ENCODE data around the gene ADGRG6. TPM values are rescaled to one million over a fixed set of nuclear protein-coding genes. Genes with fewer than 3 reads are reported as not detected.
A peak's percentile ranks its signal among the peaks of the same experiment; 100 is the strongest.

The ADGRG6 gene
- polyA plus RNA-seq, 1 of the 3 experiments (the other 2 are of a cell fraction): 61.5 TPM

GRCh38 chr6:142420802-142421201 lies 119.0 kb downstream of the ADGRG6 start:
- H3K9me3 ChIP-seq: no peaks in the 10 kb centered on the region
- no peak overlapping the region for H3K4me2 ChIP-seq
- POLR2A ChIA-PET: no interaction called here
- peaks cover 33% of the 10 kb centered on the region for H3F3A ChIP-seq (replicated peaks; ENCODE audit: insufficient read depth)
- peaks cover 0 to 23% of the 10 kb centered on the region in 2 experiments; a peak in 2 of 4 replicates for H3K4me1 ChIP-seq (ENCODE audit: control insufficient read depth in 1 of 2, insufficient read depth in 2 of 2, low read depth in 1 of 2, low read length in 1 of 2)
- H3K9me2 ChIP-seq: no peaks in the 10 kb centered on the region
- TF ChIP-seq JUND (IDR thresholded peaks at IDR 0.05): no peak
- TF ChIP-seq EP300 (IDR thresholded peaks at IDR 0.05; ENCODE audit: borderline replicate concordance in 1 of 2, low read depth in 1 of 2, low read length in 1 of 2): no peak
- TF ChIP-seq TCF12 (IDR thresholded peaks at IDR 0.05): no peak
- no peak for TF ChIP-seq ELF1 (IDR thresholded peaks at IDR 0.05)
- TF ChIP-seq YY1 (IDR thresholded peaks at IDR 0.05; ENCODE audit: low read depth): no peak
- TF ChIP-seq SIN3A (IDR thresholded peaks at IDR 0.05; ENCODE audit: borderline replicate concordance, low read depth, low read length): no peak
- TF ChIP-seq GATA2 (CRISPR knock-in tag; IDR thresholded peaks at IDR 0.05): no peak
- TF ChIP-seq NFIC (IDR thresholded peaks at IDR 0.05; ENCODE audit: borderline replicate concordance): no peak
- no peak for TF ChIP-seq CHD2 (IDR thresholded peaks at IDR 0.05; ENCODE audit: low read length, partially characterized antibody)
- no peak for TF ChIP-seq PBX3 (IDR thresholded peaks at IDR 0.05)
- TF ChIP-seq ZBTB33 (IDR thresholded peaks at IDR 0.05; ENCODE audit: borderline replicate concordance, low read depth): no peak
- no peak for TF ChIP-seq USF2 (IDR thresholded peaks at IDR 0.05; ENCODE audit: borderline replicate concordance, low read depth, low read length)
- TF ChIP-seq, protein P1, sequence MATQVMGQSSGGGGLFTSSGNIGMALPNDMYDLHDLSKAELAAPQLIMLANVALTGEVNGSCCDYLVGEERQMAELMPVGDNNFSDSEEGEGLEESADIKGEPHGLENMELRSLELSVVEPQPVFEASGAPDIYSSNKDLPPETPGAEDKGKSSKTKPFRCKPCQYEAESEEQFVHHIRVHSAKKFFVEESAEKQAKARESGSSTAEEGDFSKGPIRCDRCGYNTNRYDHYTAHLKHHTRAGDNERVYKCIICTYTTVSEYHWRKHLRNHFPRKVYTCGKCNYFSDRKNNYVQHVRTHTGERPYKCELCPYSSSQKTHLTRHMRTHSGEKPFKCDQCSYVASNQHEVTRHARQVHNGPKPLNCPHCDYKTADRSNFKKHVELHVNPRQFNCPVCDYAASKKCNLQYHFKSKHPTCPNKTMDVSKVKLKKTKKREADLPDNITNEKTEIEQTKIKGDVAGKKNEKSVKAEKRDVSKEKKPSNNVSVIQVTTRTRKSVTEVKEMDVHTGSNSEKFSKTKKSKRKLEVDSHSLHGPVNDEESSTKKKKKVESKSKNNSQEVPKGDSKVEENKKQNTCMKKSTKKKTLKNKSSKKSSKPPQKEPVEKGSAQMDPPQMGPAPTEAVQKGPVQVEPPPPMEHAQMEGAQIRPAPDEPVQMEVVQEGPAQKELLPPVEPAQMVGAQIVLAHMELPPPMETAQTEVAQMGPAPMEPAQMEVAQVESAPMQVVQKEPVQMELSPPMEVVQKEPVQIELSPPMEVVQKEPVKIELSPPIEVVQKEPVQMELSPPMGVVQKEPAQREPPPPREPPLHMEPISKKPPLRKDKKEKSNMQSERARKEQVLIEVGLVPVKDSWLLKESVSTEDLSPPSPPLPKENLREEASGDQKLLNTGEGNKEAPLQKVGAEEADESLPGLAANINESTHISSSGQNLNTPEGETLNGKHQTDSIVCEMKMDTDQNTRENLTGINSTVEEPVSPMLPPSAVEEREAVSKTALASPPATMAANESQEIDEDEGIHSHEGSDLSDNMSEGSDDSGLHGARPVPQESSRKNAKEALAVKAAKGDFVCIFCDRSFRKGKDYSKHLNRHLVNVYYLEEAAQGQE (IDR thresholded peaks at IDR 0.05; ENCODE audit: low read depth, low read length): no peak
- no peak for TF ChIP-seq MAX (IDR thresholded peaks at IDR 0.05; ENCODE audit: low read depth)
- TF ChIP-seq EZH2phosphoT487 (IDR thresholded peaks at IDR 0.05; ENCODE audit: borderline replicate concordance, low read depth): no peak
- no peak for TF ChIP-seq FOXM1 (IDR thresholded peaks at IDR 0.05; ENCODE audit: low read depth)
- no peak for TF ChIP-seq RAD21 (IDR thresholded peaks at IDR 0.05; ENCODE audit: low read length)
- TF ChIP-seq NRF1 (IDR thresholded peaks at IDR 0.05; ENCODE audit: low read depth, low read length): no peak
- no peak for TF ChIP-seq TAF1 (IDR thresholded peaks at IDR 0.05; ENCODE audit: borderline replicate concordance, low read depth, low read length)
- no peak overlapping the region for H3K4me3 ChIP-seq (ENCODE audit: low read depth in 2 of 2, low read length in 1 of 2)
- peaks cover 6% of the 10 kb centered on the region; the same call in 1 of the 2 replicates for H3K79me2 ChIP-seq (ENCODE audit: insufficient read depth)
- peaks cover 47 to 50% of the 10 kb centered on the region in 2 experiments for H3K36me3 ChIP-seq (replicated peaks in 1 of 2; ENCODE audit: control insufficient read depth in 1 of 2, insufficient read depth in 2 of 2, low read length in 1 of 2)
- H4K20me1 ChIP-seq (ENCODE audit: insufficient read depth): no peaks in the 10 kb centered on the region
- DNase-seq: no peak
- CTCF ChIA-PET: interaction anchor here (1.2 to 1.5 kb wide), 2 partner anchors 9 to 32 kb away, joined by 3 to 4 read pairs; no protein-coding TSS in a partner anchor
- peak overlapping the region in 1 of 2 experiments; percentile 62; a peak in 2 of 4 replicates for H3K27ac ChIP-seq (ENCODE audit: low read depth in 2 of 2, low read length in 1 of 2)
- H3K9ac ChIP-seq: no peak overlapping the region
- no peaks in the 10 kb centered on the region for H3K27me3 ChIP-seq (ENCODE audit: insufficient read depth)
- H2AFZ ChIP-seq (ENCODE audit: low read depth): 0 out of 2 replicates have a peak overlapping the region, but pooled peaks have one; percentile 41
